Activated CD4-positive, alpha-beta T cell treated with anti-CD3 and anti-CD28 coated beads for 36 hours (primary cell): ENCODE data around the gene LMX1A. TPM values are rescaled to one million over a fixed set of nuclear protein-coding genes. Genes with fewer than 3 reads are reported as not detected.

ENCODE experiments used
- ATAC-seq: fragments of 200-7000 bp; cut with Tn5 transposase; one replicate; pipeline ENCODE4 v1.10.0; 2021; ENCODE audit warnings: mild to moderate bottlenecking, moderate library complexity
- CTCF ChIA-PET: fragments of 350-600 bp; sonication (Branson Sonifier 250); formaldehyde crosslinking; loops from one replicate; lab custom pipeline; 2021; ENCODE audit warnings: antibody characterized with exemption; lab: Charles Lee
- POLR2A ChIA-PET: fragments of 350-600 bp; sonication (Branson Sonifier 250); formaldehyde crosslinking; loops from one replicate; lab custom pipeline; 2021; ENCODE audit warnings: antibody characterized with exemption, inconsistent platforms; lab: Charles Lee
- DNase-seq: peaks from one replicate; pipeline ENCODE4 v3.0.0-alpha.2; 2020
- H3K27ac Mint-ChIP-seq: one replicate; pipeline ENCODE4 v1.8.0; 2021; ENCODE audit warnings: mixed read lengths
- H3K27me3 Mint-ChIP-seq: one replicate; pipeline ENCODE4 v1.8.0; 2021; ENCODE audit warnings: mixed read lengths
- H3K36me3 Mint-ChIP-seq: one replicate; pipeline ENCODE4 v1.8.0; 2021; ENCODE audit warnings: low read depth, mixed read lengths
- H3K4me1 Mint-ChIP-seq: one replicate; pipeline ENCODE4 v1.8.0; 2021; ENCODE audit warnings: mixed read lengths
- H3K4me3 Mint-ChIP-seq: one replicate; pipeline ENCODE4 v1.8.0; 2021; ENCODE audit warnings: mild to moderate bottlenecking, moderate library complexity, mixed read lengths
- H3K9me3 Mint-ChIP-seq: one replicate; pipeline ENCODE4 v1.8.0; 2021; ENCODE audit warnings: low read depth, mixed read lengths
- intact Hi-C, 2 experiments: fragments of 100-400 bp; cut with DNase I in 1 of 2; cut with micrococcal nuclease in 1 of 2; formaldehyde crosslinking; loops; one replicate each; pipeline versions ENCODE4 v1.14.2 to v1.15.1; 2022 to 2024; cut with DNase I, micrococcal nuclease
- total RNA-seq, 2 experiments: library from RNA; stranded (reverse); gene quantifications; one replicate each; pipeline ENCODE4 v1.2.3, GENCODE V29; 2021

Gene LMX1A
- total RNA-seq, 2 experiments from 2014 or later: not detected

DNA sequence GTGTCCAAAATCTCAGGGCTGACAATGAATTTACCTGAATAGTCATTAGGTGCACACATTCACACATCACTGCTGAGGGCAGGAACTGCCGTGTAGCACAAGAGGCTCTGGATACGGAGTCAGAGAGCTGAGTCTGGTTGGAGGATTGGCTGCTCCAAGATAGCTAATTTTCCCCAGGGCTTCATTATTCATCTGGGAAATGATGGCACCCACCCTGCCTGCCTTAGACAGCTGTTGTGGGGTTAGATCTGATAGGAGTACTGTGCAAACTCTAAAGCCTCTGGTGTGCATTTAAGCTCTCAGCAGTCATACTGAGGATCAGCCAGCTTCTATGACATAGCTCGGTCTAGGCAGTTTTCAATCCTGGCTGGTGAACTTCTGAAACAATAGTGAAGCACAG is 67.0 kb downstream of the LMX1A start:
- intact Hi-C loops: no loop called here
- no peaks in the 10 kb centered on the region for H3K36me3 Mint-ChIP-seq
- CTCF ChIA-PET: interaction anchor here (0.8 kb wide), 1 partner anchor 24 kb away, joined by 3 read pairs; no protein-coding TSS in a partner anchor
- POLR2A ChIA-PET: no interaction called here
- no peaks in the 10 kb centered on the region for H3K9me3 Mint-ChIP-seq
- H3K4me3 Mint-ChIP-seq: no peak overlapping the region
- H3K27me3 Mint-ChIP-seq: peaks cover 12% of the 10 kb centered on the region
- no peaks in the 10 kb centered on the region for H3K4me1 Mint-ChIP-seq
- ATAC-seq (no peak), DNase-seq (no peak)
- H3K27ac Mint-ChIP-seq: no peak overlapping the region

GRCh38 chr1:165288350-165289120 is 68.0 kb downstream of the LMX1A start:
- H3K4me3 Mint-ChIP-seq: no peak overlapping the region
- no peak for ATAC-seq
- H3K27ac Mint-ChIP-seq: no peak overlapping the region
- H3K4me1 Mint-ChIP-seq: no peaks in the 10 kb centered on the region
- H3K9me3 Mint-ChIP-seq: no peaks in the 10 kb centered on the region
- CTCF ChIA-PET: no interaction called here
- POLR2A ChIA-PET: no interaction called here
- H3K36me3 Mint-ChIP-seq: no peaks in the 10 kb centered on the region
- H3K27me3 Mint-ChIP-seq: peaks cover 20% of the 10 kb centered on the region
- intact Hi-C loops: no loop called here
- DNase-seq: no peak

- ChIA-PET CTCF (no interaction called here), POLR2A (no interaction called here)
- intact Hi-C loops: no loop called here
Measured at GRCh38 chr1:165287781-165288180, 68.7 kb downstream of the LMX1A start.

GRCh38 chr1:165287329-165287728 is 69.2 kb downstream of the LMX1A start:
- no peaks in the 10 kb centered on the region for H3K9me3 Mint-ChIP-seq
- no peak for ATAC-seq
- ChIA-PET POLR2A (no interaction called here), CTCF (no interaction called here)
- no peaks in the 10 kb centered on the region for H3K4me1 Mint-ChIP-seq
- no peak overlapping the region for H3K27ac Mint-ChIP-seq
- no peaks in the 10 kb centered on the region for H3K36me3 Mint-ChIP-seq
- H3K4me3 Mint-ChIP-seq: no peak overlapping the region
- peaks cover 25% of the 10 kb centered on the region for H3K27me3 Mint-ChIP-seq
- intact Hi-C loops: no loop called here
- no peak for DNase-seq

More at GRCh38 chr1:165287781-165288180, 68.7 kb downstream of the LMX1A start:
- Mint-ChIP-seq H3K9me3 (no peaks in the 10 kb centered on the region), H3K27ac (no peak overlapping the region), H3K4me1 (no peaks in the 10 kb centered on the region), H3K4me3 (no peak overlapping the region), H3K27me3 (peaks cover 23% of the 10 kb centered on the region), H3K36me3 (no peaks in the 10 kb centered on the region)
- ATAC-seq: no peak
- DNase-seq: no peak

DNA sequence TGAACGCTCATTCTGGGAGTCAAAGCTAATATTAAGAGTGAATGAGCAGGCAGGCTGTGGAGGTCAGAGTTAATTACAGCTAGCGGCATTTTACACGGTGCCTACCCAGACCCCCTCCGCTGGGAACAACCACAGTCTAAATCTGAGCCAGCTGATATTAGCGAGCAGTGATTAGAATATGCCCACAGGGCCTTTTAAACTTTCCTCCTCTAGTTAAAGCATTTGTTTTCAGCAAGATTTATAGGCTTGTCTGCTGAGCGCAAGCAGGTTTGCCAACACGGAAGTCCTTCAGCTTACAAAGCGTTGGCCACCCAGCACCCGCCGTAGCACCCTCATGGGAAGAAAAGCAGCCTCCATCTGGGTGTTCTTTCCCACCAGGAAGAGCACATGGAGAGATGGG is 72.1 kb downstream of the LMX1A start:
- Mint-ChIP-seq H3K27me3 (peaks cover 24% of the 10 kb centered on the region), H3K4me3 (no peak overlapping the region), H3K36me3 (no peaks in the 10 kb centered on the region), H3K4me1 (no peaks in the 10 kb centered on the region), H3K27ac (no peak overlapping the region), H3K9me3 (no peaks in the 10 kb centered on the region)
- ATAC-seq: no peak
- intact Hi-C loops: no loop called here
- ChIA-PET CTCF (no interaction called here), POLR2A (no interaction called here)
- no peak for DNase-seq

- Mint-ChIP-seq H3K36me3 (no peaks in the 10 kb centered on the region), H3K27me3 (peaks cover 16% of the 10 kb centered on the region), H3K4me3 (no peak overlapping the region), H3K27ac (no peak overlapping the region), H3K4me1 (no peaks in the 10 kb centered on the region), H3K9me3 (no peaks in the 10 kb centered on the region)
- ChIA-PET CTCF (no interaction called here), POLR2A (no interaction called here)
- intact Hi-C loops: no loop called here
- DNase-seq: no peak
- ATAC-seq: no peak
Measured at GRCh38 chr1:165281207-165281901, 75.2 kb downstream of the LMX1A start.

- no peaks in the 10 kb centered on the region for H3K36me3 Mint-ChIP-seq
- no peak overlapping the region for H3K4me3 Mint-ChIP-seq
- ChIA-PET POLR2A (no interaction called here), CTCF (no interaction called here)
- peaks cover 14% of the 10 kb centered on the region for H3K27me3 Mint-ChIP-seq
- intact Hi-C loops: no loop called here
- H3K9me3 Mint-ChIP-seq: no peaks in the 10 kb centered on the region
- DNase-seq: no peak
- H3K4me1 Mint-ChIP-seq: no peaks in the 10 kb centered on the region
- no peak for ATAC-seq
- no peak overlapping the region for H3K27ac Mint-ChIP-seq
Measured at GRCh38 chr1:165279882-165280281, 76.6 kb downstream of the LMX1A start.

- Mint-ChIP-seq H3K9me3 (no peaks in the 10 kb centered on the region), H3K4me1 (no peaks in the 10 kb centered on the region), H3K4me3 (no peak overlapping the region), H3K27ac (no peak overlapping the region), H3K36me3 (no peaks in the 10 kb centered on the region), H3K27me3 (no peaks in the 10 kb centered on the region)
- ChIA-PET CTCF (no interaction called here), POLR2A (no interaction called here)
- no peak for DNase-seq
- intact Hi-C loops: no loop called here
- ATAC-seq: no peak
Measured at GRCh38 chr1:165276314-165276713, 80.2 kb downstream of the LMX1A start.

DNA sequence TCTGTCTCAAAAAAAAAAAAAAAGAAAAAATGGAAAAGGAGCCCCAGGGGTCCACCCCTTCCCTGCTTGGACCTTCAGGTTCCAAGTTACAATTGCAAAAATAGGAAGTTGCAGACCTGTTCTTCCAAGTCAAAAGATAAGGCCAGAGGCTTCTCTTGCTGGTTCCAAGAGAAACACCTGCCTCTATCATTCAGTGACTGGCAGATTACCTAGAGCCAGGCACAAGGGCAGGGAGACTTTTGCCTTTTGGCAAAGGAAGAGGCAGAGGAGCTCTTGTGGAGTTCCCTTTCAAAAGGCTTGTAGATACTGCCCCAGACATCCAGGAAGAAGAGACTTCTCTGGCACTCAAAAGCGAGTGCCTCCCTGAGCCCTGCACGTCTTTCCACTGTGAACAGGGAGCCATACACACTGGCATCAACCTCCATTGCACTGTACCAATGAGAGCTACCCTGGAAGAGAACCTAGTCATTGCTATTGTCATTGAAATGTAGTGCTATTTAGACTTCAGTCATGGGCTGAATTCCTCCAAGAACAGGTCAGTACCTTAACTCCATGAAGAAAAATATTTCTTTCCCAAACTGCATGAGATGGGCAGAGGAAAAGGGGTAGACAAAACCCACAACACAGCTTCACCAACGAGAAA is 91.2 kb downstream of the LMX1A start:
- CTCF ChIA-PET: no interaction called here
- POLR2A ChIA-PET: no interaction called here

GRCh38 chr1:165259706-165260428 is 96.6 kb downstream of the LMX1A start:
- POLR2A ChIA-PET: no interaction called here

More for the DNA sequence above, 91.2 kb downstream of the LMX1A start:
- ATAC-seq: no peak
- no peak for DNase-seq
- Mint-ChIP-seq H3K36me3 (no peaks in the 10 kb centered on the region), H3K27me3 (peaks cover 10% of the 10 kb centered on the region), H3K4me3 (no peak overlapping the region), H3K9me3 (peaks cover 2% of the 10 kb centered on the region), H3K4me1 (no peaks in the 10 kb centered on the region), H3K27ac (no peak overlapping the region)
- intact Hi-C loops: no loop called here

GRCh38 chr1:165259236-165259635 is 97.3 kb downstream of the LMX1A start:
- H3K4me3 Mint-ChIP-seq: no peak overlapping the region
- H3K4me1 Mint-ChIP-seq: no peaks in the 10 kb centered on the region
- ChIA-PET CTCF (interaction anchor here (0.6 to 1.3 kb wide), 2 partner anchors 15 to 149 kb away, joined by 4 to 5 read pairs; no protein-coding TSS in a partner anchor), POLR2A (no interaction called here)
- no peak overlapping the region for H3K27ac Mint-ChIP-seq
- no peaks in the 10 kb centered on the region for H3K36me3 Mint-ChIP-seq
- intact Hi-C loops: no loop called here
- DNase-seq: no peak
- H3K27me3 Mint-ChIP-seq: peaks cover 19% of the 10 kb centered on the region
- ATAC-seq: no peak
- no peaks in the 10 kb centered on the region for H3K9me3 Mint-ChIP-seq

More at GRCh38 chr1:165259706-165260428, 96.6 kb downstream of the LMX1A start:
- no peak overlapping the region for H3K4me3 Mint-ChIP-seq
- H3K36me3 Mint-ChIP-seq: no peaks in the 10 kb centered on the region
- CTCF ChIA-PET: interaction anchor here (0.6 to 1.3 kb wide), 2 partner anchors 16 to 148 kb away, joined by 4 to 5 read pairs; no protein-coding TSS in a partner anchor
- no peaks in the 10 kb centered on the region for H3K4me1 Mint-ChIP-seq
- no peaks in the 10 kb centered on the region for H3K9me3 Mint-ChIP-seq
- ATAC-seq (no peak), DNase-seq (no peak)
- intact Hi-C loops: no loop called here
- H3K27ac Mint-ChIP-seq: no peak overlapping the region
- peaks cover 14% of the 10 kb centered on the region for H3K27me3 Mint-ChIP-seq
